GM21786 (cell line): ENCODE measurements around the gene TOR2A.
"Not testable (repeated sequence)": the region's sequence is repeated elsewhere in the genome, so short reads cannot be mapped to it uniquely, and the experiment has no call there.

Experiments
- ATAC-seq: cut with Tn5 transposase; IDR thresholded peaks from one replicate; pipeline ENCODE4 v1.9.1; 2021; ENCODE audit not compliant: unreplicated experiment

TOR2A gene

GRCh38 chr9:127734747-127735529 lies at the start of gene TOR2A:
Gene TOR2A (minus strand): TSS chr9:127735294. CDS start chr9:127735270, 24 bp downstream.
- ATAC-seq = peak; percentile 79

GRCh38 chr9:127783111-127784008 lies 48.3 kb upstream of the TOR2A start:
- ATAC-seq = no peak

- ATAC-seq = no peak
These were observed 46.7 kb upstream of the TOR2A start for GRCh38 chr9:127781806-127782205.

DNA sequence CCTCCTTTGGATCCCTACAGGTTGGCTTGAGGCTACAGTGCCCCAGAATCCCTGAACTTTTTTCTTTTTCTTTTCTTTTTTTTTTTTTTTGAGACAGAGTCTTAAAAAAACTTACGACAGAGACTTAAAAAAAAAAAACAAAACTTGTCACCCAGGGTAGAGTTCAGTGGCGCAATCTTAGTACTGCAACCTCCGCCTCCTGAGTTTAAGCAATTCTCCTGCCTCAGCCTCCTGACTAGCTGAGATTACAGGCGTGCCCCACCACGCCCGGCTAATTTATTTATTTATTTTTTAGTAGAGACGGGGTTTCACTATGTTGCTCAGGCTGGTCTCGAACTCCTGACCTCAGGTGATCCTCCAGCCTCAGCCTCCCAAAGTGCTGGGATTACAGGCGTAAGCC lies 45.8 kb upstream of the TOR2A start:
- ATAC-seq = not testable (repeated sequence)

DNA sequence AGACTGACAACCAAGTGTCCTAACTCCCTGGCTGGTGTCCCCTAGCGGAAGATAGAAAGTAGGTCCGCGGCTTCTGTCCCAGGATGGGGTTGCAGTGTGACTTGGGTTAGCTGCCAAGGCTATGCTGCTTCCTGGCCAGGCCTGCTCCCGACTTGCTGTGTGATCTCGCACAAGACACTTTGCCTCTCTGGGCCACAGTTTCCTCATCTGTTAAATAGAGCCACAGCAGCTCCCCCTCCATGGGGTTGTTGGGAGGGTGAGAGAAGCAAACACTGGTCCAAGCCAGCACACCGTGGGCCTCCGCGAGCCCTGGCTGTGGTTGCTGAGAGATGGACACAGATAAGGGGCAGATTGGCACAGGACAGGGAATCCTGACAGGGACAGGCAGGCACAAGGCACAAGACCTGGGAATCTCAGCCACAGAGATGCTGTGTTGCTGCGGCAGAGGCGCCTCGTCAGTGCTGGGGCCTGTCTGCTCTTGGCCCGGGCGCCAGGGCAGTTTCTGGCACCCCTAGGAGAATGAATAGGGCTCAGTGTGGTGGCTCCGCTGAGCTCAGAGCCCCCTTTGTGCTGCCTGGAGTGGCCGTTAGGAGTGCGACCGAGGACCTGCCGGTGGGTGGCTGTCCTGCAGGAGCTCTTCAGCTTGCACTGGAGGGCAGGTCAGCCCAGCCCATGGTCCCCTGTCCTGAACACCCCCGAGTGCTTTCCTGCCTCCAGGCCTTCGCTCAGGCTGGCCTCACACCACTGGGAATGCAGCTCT lies 45.2 kb upstream of the TOR2A start:
- ATAC-seq = no peak

GRCh38 chr9:127779136-127779981 lies 44.3 kb upstream of the TOR2A start:
- ATAC-seq = peak; percentile 55

DNA sequence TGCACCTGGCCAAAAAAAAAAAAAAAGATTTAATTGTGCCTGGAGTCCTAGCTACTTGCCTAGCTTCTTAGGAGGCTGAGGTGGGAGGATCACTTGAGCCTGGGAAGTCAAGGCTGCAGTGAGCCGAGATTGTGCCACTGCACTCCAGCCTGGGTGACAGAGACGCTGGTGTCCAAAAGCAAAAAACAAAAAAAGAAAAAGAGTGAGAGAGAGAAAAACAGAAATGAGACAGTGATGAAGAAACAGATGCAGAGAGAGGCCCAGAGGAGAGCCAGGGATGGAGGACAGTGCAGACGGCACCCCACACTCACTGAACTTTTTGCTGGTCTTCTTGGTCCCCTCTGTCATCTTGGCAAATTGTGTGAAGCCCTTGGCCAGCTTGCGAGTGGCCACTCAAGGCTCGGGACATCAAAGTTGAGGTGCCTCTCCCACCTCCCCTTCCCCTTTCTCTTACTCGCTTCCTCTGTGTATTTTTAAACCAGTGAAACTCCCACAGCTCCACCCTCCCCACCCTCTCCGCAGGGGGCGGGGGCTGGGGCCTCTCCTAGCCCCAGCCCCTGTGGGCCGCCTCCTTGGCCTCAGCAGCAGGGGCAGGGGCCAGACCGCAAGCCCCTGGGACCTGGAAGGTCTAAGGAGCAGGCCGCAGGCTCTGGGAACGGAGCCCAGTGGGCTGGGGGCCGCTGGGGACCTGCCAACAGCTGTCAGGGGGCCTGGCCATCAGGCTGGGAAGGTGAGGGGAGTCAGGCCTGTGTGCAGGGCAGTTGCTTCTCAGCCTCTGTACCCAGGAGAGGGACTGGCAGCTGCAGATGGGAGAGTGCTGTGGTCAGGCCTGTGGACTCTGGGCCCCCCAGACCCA lies 43.4 kb upstream of the TOR2A start, which contains the start of gene SH2D3C:
SH2D3C (minus strand) TSS at position 387 of the 856 bp plus-strand sequence; CDS start at position 348, 39 bp downstream.
- ATAC-seq = no peak

DNA sequence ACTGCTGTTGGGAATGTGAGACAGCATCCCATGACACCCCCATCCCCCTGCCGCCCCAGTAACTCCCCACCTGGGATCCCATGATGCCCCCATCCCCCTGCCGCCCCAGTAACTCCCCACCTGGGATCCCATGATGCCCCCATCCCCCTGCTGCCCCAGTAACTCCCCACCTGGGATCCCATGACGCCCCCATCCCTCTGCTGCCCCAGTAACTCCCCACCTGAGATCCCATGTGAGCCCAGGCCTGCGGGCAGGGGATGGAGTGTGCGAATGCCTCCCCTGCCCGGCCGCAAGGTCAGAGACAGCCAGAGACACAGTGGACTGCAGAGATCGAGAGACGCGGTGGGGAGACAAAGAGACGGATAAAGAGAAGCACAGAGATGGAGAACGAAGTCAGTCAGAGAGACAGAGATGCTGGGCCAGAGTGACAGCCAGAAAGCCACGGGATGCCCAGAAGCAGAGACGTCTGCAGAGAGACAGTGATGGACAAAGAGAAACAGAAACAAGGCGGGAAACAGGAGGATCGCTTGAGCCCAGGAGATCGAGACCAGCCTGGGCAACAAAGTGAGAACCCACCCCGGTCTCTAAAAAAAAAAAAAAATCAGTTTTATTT lies 42.4 kb upstream of the TOR2A start:
- ATAC-seq = no peak

GRCh38 chr9:127776924-127777289 lies 41.8 kb upstream of the TOR2A start:
- no peak for ATAC-seq

- peak; percentile 27 for ATAC-seq
These were observed 41.3 kb upstream of the TOR2A start for GRCh38 chr9:127776195-127776923.

DNA sequence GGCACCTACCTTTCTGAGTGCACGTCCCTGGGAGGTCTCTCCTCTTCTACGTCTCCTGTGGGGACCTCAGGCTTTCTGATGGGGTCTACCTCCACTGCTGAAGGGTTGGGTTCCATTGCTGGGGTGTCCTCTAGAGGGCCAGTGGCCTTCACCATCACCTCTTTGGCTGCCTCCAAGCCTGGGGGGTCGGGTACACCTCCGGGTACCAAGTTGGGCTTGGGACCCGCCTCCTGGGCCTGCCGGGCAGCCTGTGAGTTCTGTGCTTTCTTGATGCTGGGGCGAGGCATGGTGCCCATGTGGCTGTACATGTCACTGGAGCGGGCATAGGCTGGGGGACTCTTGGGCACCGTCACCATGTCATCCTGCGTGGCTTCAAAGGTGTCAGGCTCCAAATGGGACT lies 38.9 kb upstream of the TOR2A start:
- no peak for ATAC-seq

- no peak for ATAC-seq
These were observed 38.2 kb upstream of the TOR2A start for GRCh38 chr9:127773272-127773671.

DNA sequence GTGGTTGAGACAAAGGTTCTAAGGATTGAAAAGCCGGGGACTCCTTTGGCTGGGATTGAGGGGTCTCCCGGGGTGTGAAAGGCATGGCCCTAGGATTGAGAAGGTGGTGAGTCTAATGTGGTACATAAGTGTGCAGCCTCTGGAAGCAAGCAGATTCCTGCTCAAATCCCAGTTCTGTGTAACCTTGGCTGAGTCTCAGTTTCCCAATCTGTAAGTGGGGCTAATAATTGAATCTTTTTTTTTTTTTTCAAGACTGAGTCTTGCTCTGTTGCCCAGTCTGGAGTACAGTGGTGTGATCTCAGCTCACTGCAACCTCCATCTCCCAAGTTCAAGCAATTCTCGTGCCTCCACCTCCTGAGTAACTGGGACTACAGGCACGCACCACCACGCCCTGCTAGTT lies 37.5 kb upstream of the TOR2A start:
- ATAC-seq = no peak

- no peak for ATAC-seq
These were observed 36.6 kb upstream of the TOR2A start for GRCh38 chr9:127771570-127772189.

- ATAC-seq = peak; percentile 78
These were observed 35.9 kb upstream of the TOR2A start for GRCh38 chr9:127770905-127771569.

GRCh38 chr9:127770583-127770904 lies 35.5 kb upstream of the TOR2A start:
- ATAC-seq = no peak

DNA sequence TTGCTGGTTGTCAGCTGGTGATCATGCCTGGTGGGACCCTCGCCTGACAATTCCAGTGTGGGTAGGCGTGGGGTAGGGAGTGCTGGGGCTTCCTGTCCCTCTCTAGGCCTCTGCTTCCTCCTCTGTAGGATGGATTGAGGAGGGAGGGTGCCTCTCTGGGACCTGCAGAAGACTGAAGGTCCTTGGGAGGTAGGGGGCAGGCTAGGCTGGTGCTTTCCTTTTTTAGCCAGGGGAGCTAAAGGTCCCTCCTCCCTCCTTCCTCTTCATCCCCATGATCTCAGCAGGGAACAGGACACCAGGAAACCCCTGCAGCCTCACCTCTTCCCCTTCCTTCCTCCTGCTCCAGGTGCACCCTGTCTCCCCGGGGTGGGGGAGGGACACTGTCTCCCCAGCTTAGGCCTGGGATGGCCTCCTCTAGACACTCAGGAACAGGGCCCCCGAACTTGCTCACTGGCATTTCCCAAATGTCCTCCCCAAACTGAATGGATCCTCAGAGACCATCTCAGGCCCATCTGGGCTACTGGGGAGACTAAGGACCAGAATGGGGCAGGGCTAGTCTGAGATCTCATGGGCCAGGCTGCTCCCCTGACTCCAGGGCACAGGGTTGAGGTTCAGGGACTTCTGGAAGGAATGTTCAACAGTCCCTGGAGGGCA lies 35.0 kb upstream of the TOR2A start:
- no peak for ATAC-seq
